Pancreas (tissue), 10 donors: ENCODE measurements around the gene TENM4. TPM values are rescaled to one million over a fixed set of nuclear protein-coding genes. Genes with fewer than 3 reads are reported as not detected.

Experiments used
- ATAC-seq, 4 donors: fragments of 200-7000 bp; cut with Tn5 transposase; one replicate each; pipeline versions ENCODE4 v1.8.0 to v1.9.1; 2020; ENCODE audit warnings: mild to moderate bottlenecking in 4 of 4, moderate library complexity in 4 of 4
- DNase-seq, 6 donors: peaks; one replicate each; pipeline ENCODE4 v3.0.0-alpha.2; 2020
- FAIRE-seq: peaks from 2 replicates; lab custom pipeline; 2012; peaks lifted over from hg19 to GRCh38; lab: Jason Lieb, UNC
- H3K27ac ChIP-seq, 4 donors: fragments of 200-600 bp; sonication (generic); 1 replicate in 3 of 4; 2 replicates in 1 of 4; pipeline versions ENCODE4 v1.5.0 to v1.8.0; 2020
- H3K27me3 ChIP-seq, 4 donors: fragments of 200-600 bp; one replicate each; pipeline ENCODE4 v1.8.0; 2021
- H3K36me3 ChIP-seq, 3 donors: fragments of 200-600 bp; sonication (generic) in 1 of 3; one replicate each; pipeline versions ENCODE4 v1.5.0 to v1.8.0; 2020 to 2021
- H3K4me1 ChIP-seq, 3 donors: fragments of 200-600 bp; one replicate each; pipeline ENCODE4 v1.8.0; 2021
- H3K4me3 ChIP-seq, 4 donors: fragments of 200-600 bp; sonication (generic) in 2 of 4; one replicate each; pipeline versions ENCODE4 v1.5.0 to v1.8.0; 2020 to 2021
- H3K9me3 ChIP-seq, 4 donors: fragments of 200-600 bp; one replicate each; pipeline ENCODE4 v1.8.0; 2021
- WGBS, 2 donors: extraction: QIAGEN DNeasy Blood & Tissue Kit; methylation state at CpG; one replicate each; pipeline ENCODE4 v1.1.7; 2013; 5-methylcytosine and 5-hydroxymethylcytosine counted together
- intact Hi-C, 3 donors: fragments of 100-400 bp; cut with DNase I; formaldehyde crosslinking; loops; one replicate each; pipeline versions ENCODE4 v1.11.1 to v1.14.2; 2022
- polyA plus RNA-seq, 2 donors: library from polyadenylated mRNA; stranded (reverse); fragments of 200-250 nt; gene quantifications; one replicate each; pipeline ENCODE4 v1.2.3, GENCODE V29; 2013
- total RNA-seq, 6 donors: library from RNA; stranded (reverse); fragmentation: NEBNext Ultra II Directional in 4 of 6; extraction: Animal tissue kit (Norgen Biotek cat#: 25700) in 4 of 6; gene quantifications; one replicate each; pipeline versions ENCODE4 v1.2.1 to v1.2.4, GENCODE V29; 2021 to 2023
- TF ChIP-seq, protein P1 (sequence below), 4 donors: fragments of 200-600 bp; sonication (generic) in 3 of 4; IDR thresholded peaks; one replicate each; pipeline versions ENCODE4 v1.5.0 to v1.8.0; 2021; ENCODE audit warnings: antibody characterized with exemption in 4 of 4
- donor health status: healthy with polysubstance abuse.
- donor health status: DM: no; HTN: no; CAD: no; lungs with moderate emphysema.
- donor health status: DM: no; HTN: no; CAD: no.
- donor health status: control.
- donor health status: control.
- donor health status: Bipolar disorder and iron deficiency.
- donor health status: DM: yes; HTN: yes; CAD: no.
- donor health status: DM: no; HTN: no; CAD: no.
- donor health status: DM: no; HTN: no; CAD: no.
- donor health status: DM: yes; HTN: yes; CAD: no.

The TENM4 gene
- total and polyA plus RNA-seq, 8 donors, result 0.37 to 6.8 (median 1.3) TPM

DNA sequence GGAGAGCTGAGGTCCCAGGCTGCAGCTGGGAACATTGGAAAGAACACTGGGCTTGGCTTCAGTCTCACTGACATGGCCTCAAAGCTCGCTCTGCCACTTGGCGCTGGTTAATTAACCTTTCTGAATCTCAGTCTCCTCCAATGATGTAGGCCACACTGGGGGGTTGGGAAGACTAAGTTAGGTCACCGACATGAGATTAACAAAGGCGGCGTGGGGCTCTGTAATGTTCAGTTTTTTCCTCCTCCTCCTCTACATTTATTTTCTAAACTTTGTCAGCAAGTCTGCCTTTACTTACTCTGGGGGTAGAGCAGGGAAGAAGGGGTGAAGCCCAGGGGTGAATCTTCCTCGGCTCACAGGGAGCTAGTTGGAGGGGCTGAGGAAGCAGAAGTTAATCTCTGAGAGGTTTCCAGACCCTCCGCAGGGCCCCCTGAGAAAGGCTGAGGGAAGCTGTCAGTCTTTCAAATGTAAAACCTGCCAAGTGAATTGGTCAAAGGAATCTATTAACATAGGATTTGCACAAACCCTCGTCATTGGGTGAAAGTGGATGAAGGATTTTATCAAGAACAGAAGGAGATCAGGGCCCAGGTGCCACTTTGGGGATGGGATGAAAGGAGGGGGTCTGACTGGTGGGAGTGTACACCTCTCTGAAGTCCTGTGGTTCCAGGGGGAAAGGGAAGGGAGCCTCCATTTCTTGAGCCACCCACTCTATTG lies 32.1 kb upstream of the TENM4 start:
- TF ChIP-seq, protein P1, sequence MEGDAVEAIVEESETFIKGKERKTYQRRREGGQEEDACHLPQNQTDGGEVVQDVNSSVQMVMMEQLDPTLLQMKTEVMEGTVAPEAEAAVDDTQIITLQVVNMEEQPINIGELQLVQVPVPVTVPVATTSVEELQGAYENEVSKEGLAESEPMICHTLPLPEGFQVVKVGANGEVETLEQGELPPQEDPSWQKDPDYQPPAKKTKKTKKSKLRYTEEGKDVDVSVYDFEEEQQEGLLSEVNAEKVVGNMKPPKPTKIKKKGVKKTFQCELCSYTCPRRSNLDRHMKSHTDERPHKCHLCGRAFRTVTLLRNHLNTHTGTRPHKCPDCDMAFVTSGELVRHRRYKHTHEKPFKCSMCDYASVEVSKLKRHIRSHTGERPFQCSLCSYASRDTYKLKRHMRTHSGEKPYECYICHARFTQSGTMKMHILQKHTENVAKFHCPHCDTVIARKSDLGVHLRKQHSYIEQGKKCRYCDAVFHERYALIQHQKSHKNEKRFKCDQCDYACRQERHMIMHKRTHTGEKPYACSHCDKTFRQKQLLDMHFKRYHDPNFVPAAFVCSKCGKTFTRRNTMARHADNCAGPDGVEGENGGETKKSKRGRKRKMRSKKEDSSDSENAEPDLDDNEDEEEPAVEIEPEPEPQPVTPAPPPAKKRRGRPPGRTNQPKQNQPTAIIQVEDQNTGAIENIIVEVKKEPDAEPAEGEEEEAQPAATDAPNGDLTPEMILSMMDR (IDR thresholded peaks at IDR 0.05), result no peak
- H3K4me3 ChIP-seq, result no peak overlapping the region
- H3K4me1 ChIP-seq, result no peaks in the 10 kb centered on the region
- ATAC-seq, result no peak
- intact Hi-C loops, result no loop called here
- no peak for FAIRE-seq
- H3K27me3 ChIP-seq, result no peaks in the 10 kb centered on the region
- no peak for DNase-seq
- H3K36me3 ChIP-seq, result no peaks in the 10 kb centered on the region
- WGBS, 2 donors, result 65 to 70% methylated on average over 8 of the region's 8 CpGs
- no peak overlapping the region for H3K27ac ChIP-seq
- no peaks in the 10 kb centered on the region for H3K9me3 ChIP-seq

DNA sequence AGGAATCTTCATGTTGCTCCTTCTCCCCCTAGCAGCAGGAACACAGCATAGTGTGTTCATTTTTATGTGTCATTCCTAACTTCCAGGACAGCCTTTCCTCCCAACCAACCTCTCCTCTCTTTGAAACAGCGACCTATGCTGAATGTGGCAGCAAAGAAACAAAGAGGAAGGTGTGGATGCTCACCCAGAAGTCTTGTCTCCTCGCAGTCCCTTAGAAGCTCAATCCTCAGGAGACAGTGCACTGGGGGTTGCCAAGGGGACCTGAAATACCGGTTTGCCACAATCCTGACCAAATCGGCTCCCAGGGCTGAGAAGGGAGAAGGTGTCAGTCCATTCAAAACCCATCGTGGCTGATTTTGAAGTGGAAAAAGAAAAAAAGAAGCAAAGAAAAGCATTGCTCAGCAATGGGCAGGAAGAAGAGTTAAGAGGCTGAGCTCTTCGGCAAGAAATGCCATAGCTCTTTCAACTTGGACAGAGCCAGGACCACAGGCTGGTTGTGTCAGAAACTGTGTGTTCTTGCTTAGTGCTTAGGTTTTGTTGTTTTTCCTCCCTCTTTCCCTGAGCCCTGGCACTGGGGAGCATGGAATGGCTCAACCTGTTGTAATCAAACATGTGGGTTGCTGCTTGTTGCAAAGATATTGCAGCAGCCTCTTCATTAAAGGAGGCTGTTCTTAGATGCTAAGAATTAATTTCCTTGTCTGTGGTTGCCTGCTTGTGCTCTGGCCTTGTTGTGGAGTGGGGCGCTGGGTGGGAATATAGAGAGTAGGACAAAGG lies 30.4 kb upstream of the TENM4 start:
- H3K27ac ChIP-seq, result no peak overlapping the region
- H3K36me3 ChIP-seq, result no peaks in the 10 kb centered on the region
- DNase-seq, result no peak
- H3K4me3 ChIP-seq, result no peak overlapping the region
- intact Hi-C loops, result no loop called here
- H3K4me1 ChIP-seq, result no peaks in the 10 kb centered on the region
- no peak for ATAC-seq
- FAIRE-seq, result no peak
- WGBS, 2 donors, result 29 to 35% methylated on average over 7 of the region's 7 CpGs
- no peaks in the 10 kb centered on the region for H3K27me3 ChIP-seq
- no peaks in the 10 kb centered on the region for H3K9me3 ChIP-seq
- TF ChIP-seq, protein P1 (IDR thresholded peaks at IDR 0.05), result no peak

DNA sequence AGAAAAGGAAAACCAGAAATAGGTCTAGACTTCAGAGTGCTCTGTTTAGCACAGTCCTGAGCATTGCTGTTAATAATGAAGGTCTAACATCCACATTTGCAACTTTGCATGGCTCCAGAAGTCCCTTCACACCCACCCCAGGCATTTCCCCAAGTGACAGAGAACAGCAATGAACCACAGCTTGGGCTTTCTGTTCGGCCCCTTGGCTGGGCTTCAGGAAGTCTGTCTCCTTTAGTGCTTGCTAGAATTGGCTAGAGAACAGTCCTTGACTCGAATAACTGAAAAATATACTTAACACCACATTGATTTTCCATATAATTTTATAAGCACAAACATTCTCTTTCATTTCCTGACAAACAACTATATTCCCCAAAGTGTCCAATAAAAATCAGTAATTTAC lies 29.3 kb upstream of the TENM4 start:
- Histone ChIP-seq H3K36me3 (no peaks in the 10 kb centered on the region), H3K4me1 (no peaks in the 10 kb centered on the region), H3K4me3 (no peak overlapping the region), H3K27me3 (no peaks in the 10 kb centered on the region), H3K9me3 (no peaks in the 10 kb centered on the region), H3K27ac (no peak overlapping the region)
- 40 to 43% methylated on average over 2 of the region's 2 CpGs for WGBS, 2 donors
- intact Hi-C loops, result no loop called here
- DNase-seq, result no peak
- no peak for FAIRE-seq
- TF ChIP-seq, protein P1 (IDR thresholded peaks at IDR 0.05), result no peak
- no peak for ATAC-seq

DNA sequence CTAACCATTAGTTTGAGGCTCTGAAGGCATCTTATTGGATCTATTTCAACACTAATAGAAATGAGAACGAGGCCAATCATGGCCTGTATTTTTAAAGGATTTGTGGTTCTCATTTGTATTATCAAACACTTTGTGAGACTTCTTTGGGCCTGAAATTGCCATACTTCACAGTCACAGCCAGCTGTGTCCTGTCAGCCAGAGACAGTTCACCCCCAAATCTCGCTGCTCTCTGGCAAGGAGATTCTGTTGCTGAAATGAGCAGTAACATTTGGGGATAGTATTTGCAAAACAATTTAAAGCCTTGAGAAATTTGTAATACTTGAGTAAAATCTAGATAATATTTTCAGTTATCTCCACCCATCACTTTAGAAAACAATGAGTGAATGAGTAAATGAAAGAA lies 26.9 kb upstream of the TENM4 start:
- TF ChIP-seq, protein P1 (IDR thresholded peaks at IDR 0.05), result no peak
- intact Hi-C loops, result no loop called here
- Histone ChIP-seq H3K4me3 (no peak overlapping the region), H3K4me1 (no peaks in the 10 kb centered on the region), H3K9me3 (no peaks in the 10 kb centered on the region), H3K27ac (no peak overlapping the region), H3K36me3 (no peaks in the 10 kb centered on the region), H3K27me3 (no peaks in the 10 kb centered on the region)
- FAIRE-seq (no peak), DNase-seq (no peak), ATAC-seq (no peak)
- WGBS, 2 donors, result 60 to 71% methylated on average over 2 of the region's 2 CpGs

DNA sequence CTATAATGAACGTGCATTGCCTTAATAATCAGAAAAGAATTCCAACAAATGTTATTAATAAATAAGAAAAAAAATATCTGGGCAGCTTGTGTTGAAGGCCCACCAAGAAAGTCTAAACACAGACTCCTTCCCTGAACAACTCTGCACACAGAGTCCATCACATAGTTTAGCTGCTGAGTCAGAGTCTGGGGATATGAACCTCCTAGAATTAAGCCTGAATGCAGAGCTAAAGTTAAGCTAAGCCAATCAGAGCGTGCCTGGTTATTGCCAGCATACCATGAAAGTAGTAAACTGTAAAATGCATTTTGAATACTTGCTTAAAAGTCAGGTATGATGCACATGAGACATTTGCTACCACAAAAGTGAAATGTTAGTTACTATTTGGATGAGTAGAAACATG lies 25.6 kb upstream of the TENM4 start:
- no peak overlapping the region for H3K4me3 ChIP-seq

More for the DNA sequence above, 25.6 kb upstream of the TENM4 start:
- H3K9me3 ChIP-seq, result no peaks in the 10 kb centered on the region
- intact Hi-C loops, result no loop called here
- WGBS, 2 donors, result 53 to 78% methylated on average over 2 of the region's 2 CpGs
- no peaks in the 10 kb centered on the region for H3K36me3 ChIP-seq
- FAIRE-seq (no peak), ATAC-seq (no peak), DNase-seq (no peak)
- TF ChIP-seq, protein P1 (IDR thresholded peaks at IDR 0.05), result no peak
- H3K27me3 ChIP-seq, result no peaks in the 10 kb centered on the region
- H3K4me1 ChIP-seq, result no peaks in the 10 kb centered on the region
- no peak overlapping the region for H3K27ac ChIP-seq
